Activated CD4-positive, alpha-beta T cell treated with anti-CD3 and anti-CD28 coated beads for 36 hours (primary cell): ENCODE results near the gene SLC39A9. TPM values are rescaled to one million over a fixed set of nuclear protein-coding genes. Genes with fewer than 3 reads are reported as not detected.
"Not testable (repeated sequence)": the region's sequence is repeated elsewhere in the genome, so short reads cannot be mapped to it uniquely, and the experiment has no call there.

Experiments
- ATAC-seq: fragments of 200-7000 bp; cut with Tn5 transposase; one replicate; pipeline ENCODE4 v1.10.0; 2021; ENCODE audit warnings: mild to moderate bottlenecking, moderate library complexity
- CTCF ChIA-PET: fragments of 350-600 bp; sonication (Branson Sonifier 250); formaldehyde crosslinking; loops from one replicate; lab custom pipeline; 2021; ENCODE audit warnings: antibody characterized with exemption; lab: Charles Lee
- POLR2A ChIA-PET: fragments of 350-600 bp; sonication (Branson Sonifier 250); formaldehyde crosslinking; loops from one replicate; lab custom pipeline; 2021; ENCODE audit warnings: antibody characterized with exemption, inconsistent platforms; lab: Charles Lee
- DNase-seq: peaks from one replicate; pipeline ENCODE4 v3.0.0-alpha.2; 2020
- H3K27ac Mint-ChIP-seq: one replicate; pipeline ENCODE4 v1.8.0; 2021; ENCODE audit warnings: mixed read lengths
- H3K27me3 Mint-ChIP-seq: one replicate; pipeline ENCODE4 v1.8.0; 2021; ENCODE audit warnings: mixed read lengths
- H3K36me3 Mint-ChIP-seq: one replicate; pipeline ENCODE4 v1.8.0; 2021; ENCODE audit warnings: low read depth, mixed read lengths
- H3K4me1 Mint-ChIP-seq: one replicate; pipeline ENCODE4 v1.8.0; 2021; ENCODE audit warnings: mixed read lengths
- H3K4me3 Mint-ChIP-seq: one replicate; pipeline ENCODE4 v1.8.0; 2021; ENCODE audit warnings: mild to moderate bottlenecking, moderate library complexity, mixed read lengths
- H3K9me3 Mint-ChIP-seq: one replicate; pipeline ENCODE4 v1.8.0; 2021; ENCODE audit warnings: low read depth, mixed read lengths
- intact Hi-C, 2 experiments: fragments of 100-400 bp; cut with DNase I in 1 of 2; cut with micrococcal nuclease in 1 of 2; formaldehyde crosslinking; loops; one replicate each; pipeline versions ENCODE4 v1.14.2 to v1.15.1; 2022 to 2024; cut with DNase I, micrococcal nuclease
- total RNA-seq, 2 experiments: library from RNA; stranded (reverse); gene quantifications; one replicate each; pipeline ENCODE4 v1.2.3, GENCODE V29; 2021

The SLC39A9 gene
- total RNA-seq, 2 experiments from 2014 or later = 40.1 to 42.6 TPM

GRCh38 chr14:69473260-69473659 is 74.8 kb downstream of the SLC39A9 start:
- POLR2A ChIA-PET = no interaction called here
- H3K27ac Mint-ChIP-seq = no peak overlapping the region
- no peak overlapping the region for H3K4me3 Mint-ChIP-seq
- no peak for ATAC-seq
- intact Hi-C loops = no loop called here
- no peaks in the 10 kb centered on the region for H3K27me3 Mint-ChIP-seq
- H3K4me1 Mint-ChIP-seq = no peaks in the 10 kb centered on the region
- H3K9me3 Mint-ChIP-seq = no peaks in the 10 kb centered on the region
- peaks cover 2% of the 10 kb centered on the region for H3K36me3 Mint-ChIP-seq
- CTCF ChIA-PET = no interaction called here
- no peak for DNase-seq

GRCh38 chr14:69473946-69474345 is 75.5 kb downstream of the SLC39A9 start:
- intact Hi-C loops = no loop called here
- peaks cover 2% of the 10 kb centered on the region for H3K36me3 Mint-ChIP-seq
- H3K4me1 Mint-ChIP-seq = no peaks in the 10 kb centered on the region
- ATAC-seq = no peak
- H3K9me3 Mint-ChIP-seq = no peaks in the 10 kb centered on the region
- H3K27ac Mint-ChIP-seq = no peak overlapping the region
- no peaks in the 10 kb centered on the region for H3K27me3 Mint-ChIP-seq
- POLR2A ChIA-PET = no interaction called here
- H3K4me3 Mint-ChIP-seq = no peak overlapping the region
- CTCF ChIA-PET = interaction anchor here (1.0 to 3.0 kb wide), 3 partner anchors 11 to 19 kb away, joined by 4 to 10 read pairs (median 4); no protein-coding TSS in a partner anchor
- no peak for DNase-seq

- Mint-ChIP-seq H3K27ac (no peak overlapping the region), H3K4me3 (no peak overlapping the region), H3K4me1 (no peaks in the 10 kb centered on the region), H3K36me3 (peaks cover 2% of the 10 kb centered on the region), H3K9me3 (no peaks in the 10 kb centered on the region), H3K27me3 (peaks cover 2% of the 10 kb centered on the region)
- DNase-seq = peak; percentile 29
- CTCF ChIA-PET = interaction anchor here (0.6 to 3.0 kb wide), 10 partner anchors 11 to 552 kb away, joined by 3 to 10 read pairs (median 4); no protein-coding TSS in a partner anchor
- peak; percentile 53 for ATAC-seq
- intact Hi-C loops = loop anchor here in 1 of 2 experiments (5.0 kb wide), 1 partner anchor 97 kb away; the partner anchor contains the start of gene CCDC177
- POLR2A ChIA-PET = no interaction called here
Observed at GRCh38 chr14:69475194-69475818, 76.8 kb downstream of the SLC39A9 start.

GRCh38 chr14:69476824-69477450 is 78.4 kb downstream of the SLC39A9 start:
- H3K4me1 Mint-ChIP-seq, H3K4me3 Mint-ChIP-seq, H3K27me3 Mint-ChIP-seq, DNase-seq, POLR2A ChIA-PET, H3K27ac Mint-ChIP-seq, H3K36me3 Mint-ChIP-seq, ATAC-seq, H3K9me3 Mint-ChIP-seq: not testable (repeated sequence)
- CTCF ChIA-PET = interaction anchor here (0.6 to 3.0 kb wide), 2 partner anchors 17 to 46 kb away, joined by 5 to 10 read pairs; no protein-coding TSS in a partner anchor
- intact Hi-C loops = loop anchor here in 1 of 2 experiments (5.0 kb wide), 1 partner anchor 95 kb away; the partner anchor contains the start of gene CCDC177

- H3K27me3 Mint-ChIP-seq, H3K9me3 Mint-ChIP-seq, H3K27ac Mint-ChIP-seq, DNase-seq, POLR2A ChIA-PET, ATAC-seq, H3K4me1 Mint-ChIP-seq, H3K4me3 Mint-ChIP-seq, H3K36me3 Mint-ChIP-seq: not testable (repeated sequence)
- CTCF ChIA-PET = interaction anchor here (0.8 kb wide), 1 partner anchor 248 kb away, joined by 4 read pairs; no protein-coding TSS in a partner anchor
- intact Hi-C loops = loop anchor here in 1 of 2 experiments (5.0 kb wide), 1 partner anchor 94 kb away; the partner anchor contains the start of gene CCDC177
Observed at GRCh38 chr14:69478055-69478454, 79.6 kb downstream of the SLC39A9 start.

- Mint-ChIP-seq H3K36me3 (peaks cover 1% of the 10 kb centered on the region), H3K27ac (no peak overlapping the region), H3K4me1 (peaks cover 2% of the 10 kb centered on the region), H3K4me3 (no peak overlapping the region), H3K9me3 (no peaks in the 10 kb centered on the region), H3K27me3 (peaks cover 17% of the 10 kb centered on the region)
- ATAC-seq = no peak
- POLR2A ChIA-PET = no interaction called here
- no peak for DNase-seq
- CTCF ChIA-PET = no interaction called here
- intact Hi-C loops = loop anchor here in 1 of 2 experiments (5.0 kb wide), 1 partner anchor 93 kb away; the partner anchor contains the start of gene CCDC177
Observed at GRCh38 chr14:69479696-69480095, 81.2 kb downstream of the SLC39A9 start.

- H3K4me3 Mint-ChIP-seq = no peak overlapping the region
- no peak for DNase-seq
- H3K27ac Mint-ChIP-seq = no peak overlapping the region
- H3K4me1 Mint-ChIP-seq = peaks cover 2% of the 10 kb centered on the region
- peaks cover 1% of the 10 kb centered on the region for H3K36me3 Mint-ChIP-seq
- H3K27me3 Mint-ChIP-seq = peaks cover 19% of the 10 kb centered on the region
- intact Hi-C loops = no loop called here
- H3K9me3 Mint-ChIP-seq = no peaks in the 10 kb centered on the region
- ChIA-PET POLR2A (no interaction called here), CTCF (no interaction called here)
- ATAC-seq = no peak
Observed at GRCh38 chr14:69480136-69480535, 81.6 kb downstream of the SLC39A9 start.

- Mint-ChIP-seq H3K4me3 (no peak overlapping the region), H3K36me3 (peaks cover 1% of the 10 kb centered on the region), H3K27me3 (peaks cover 33% of the 10 kb centered on the region), H3K4me1 (peaks cover 2% of the 10 kb centered on the region), H3K9me3 (no peaks in the 10 kb centered on the region), H3K27ac (no peak overlapping the region)
- no peak for ATAC-seq
- DNase-seq = no peak
- ChIA-PET POLR2A (no interaction called here), CTCF (interaction anchor here (0.5 to 1.5 kb wide), 4 partner anchors 18 to 241 kb away, joined by 3 to 4 read pairs (median 3); no protein-coding TSS in a partner anchor)
- intact Hi-C loops = no loop called here
Observed at GRCh38 chr14:69481815-69482568, 83.5 kb downstream of the SLC39A9 start.

GRCh38 chr14:69483765-69484443 is 85.4 kb downstream of the SLC39A9 start:
- no peak overlapping the region for H3K4me3 Mint-ChIP-seq
- no peak overlapping the region for H3K27ac Mint-ChIP-seq
- H3K36me3 Mint-ChIP-seq = peaks cover 1% of the 10 kb centered on the region
- ATAC-seq (no peak), DNase-seq (peak; percentile 8)
- H3K4me1 Mint-ChIP-seq = peaks cover 2% of the 10 kb centered on the region
- intact Hi-C loops = no loop called here
- no peaks in the 10 kb centered on the region for H3K9me3 Mint-ChIP-seq
- POLR2A ChIA-PET = no interaction called here
- CTCF ChIA-PET = interaction anchor here (0.5 to 0.6 kb wide), 2 partner anchors 32 to 713 kb away, joined by 3 read pairs; no protein-coding TSS in a partner anchor
- H3K27me3 Mint-ChIP-seq = peaks cover 35% of the 10 kb centered on the region

GRCh38 chr14:69484444-69485314 is 86.2 kb downstream of the SLC39A9 start, which contains the start of gene PLEKHD1:
Gene PLEKHD1, plus strand, starts transcription at chr14:69484728. Its CDS starts 238 bp downstream, at chr14:69484966.
- POLR2A ChIA-PET = no interaction called here
- Mint-ChIP-seq H3K4me3 (no peak within 1 kb of the TSS), H3K9me3 (no peaks in the 10 kb centered on the region)

More at GRCh38 chr14:69484444-69485314, 86.2 kb downstream of the SLC39A9 start, which contains the start of gene PLEKHD1:
- intact Hi-C loops = no loop called here
- H3K27ac Mint-ChIP-seq = no peak within 1 kb of the TSS
- ATAC-seq (peak; percentile 9), DNase-seq (peak; percentile 8)
- H3K4me1 Mint-ChIP-seq = peaks cover 2% of the 10 kb centered on the region
- CTCF ChIA-PET = interaction anchor here (0.6 kb wide), 1 partner anchor 33 kb away, joined by 3 read pairs; no protein-coding TSS in a partner anchor
- H3K36me3 Mint-ChIP-seq = peaks cover 1% of the 10 kb centered on the region
- peaks cover 35% of the 10 kb centered on the region for H3K27me3 Mint-ChIP-seq
